Smooth muscle cell (in vitro differentiated cells): ENCODE measurements around the gene AQP9. TPM values are rescaled to one million over a fixed set of nuclear protein-coding genes. Genes with fewer than 3 reads are reported as not detected.
"Not testable (repeated sequence)": the region's sequence is repeated elsewhere in the genome, so short reads cannot be mapped to it uniquely, and the experiment has no call there.

Experiments
- DNase-seq: peaks from one replicate; lab custom pipeline; 2025; ENCODE audit not compliant: unreplicated experiment; lab: John Stamatoyannopoulos, UW
- H2AFZ ChIP-seq: fragments of 200-600 bp; sonication (generic); 2 replicates; pipeline ENCODE4 v1.6.0; 2016; ENCODE audit warnings: antibody characterized with exemption, low read depth, mild to moderate bottlenecking
- H3F3A ChIP-seq: fragments of 200-600 bp; sonication (generic); 2 replicates; pipeline ENCODE4 v1.6.0; 2017; ENCODE audit warnings: antibody characterized with exemption, low read depth
- H3K27ac ChIP-seq: fragments of 200-600 bp; sonication (generic); 2 replicates; pipeline ENCODE4 v1.5.1; 2016; ENCODE audit warnings: low read depth, mild to moderate bottlenecking
- H3K27me3 ChIP-seq: fragments of 200-600 bp; sonication (generic); 2 replicates; pipeline ENCODE4 v1.6.1; 2016; ENCODE audit warnings: low read depth, mild to moderate bottlenecking
- H3K36me3 ChIP-seq: fragments of 200-600 bp; sonication (generic); 2 replicates; pipeline ENCODE4 v1.5.1; 2016; ENCODE audit warnings: low read depth
- H3K4me1 ChIP-seq: fragments of 200-600 bp; sonication (generic); 2 replicates; pipeline ENCODE4 v1.5.1; 2016; ENCODE audit warnings: low read depth
- H3K4me2 ChIP-seq: fragments of 200-600 bp; sonication (generic); 2 replicates; pipeline ENCODE4 v1.6.0; 2016; ENCODE audit warnings: mild to moderate bottlenecking
- H3K4me3 ChIP-seq: fragments of 200-600 bp; sonication (generic); 2 replicates; pipeline ENCODE4 v1.5.1; 2016; ENCODE audit warnings: mild to moderate bottlenecking
- H3K79me2 ChIP-seq: fragments of 200-600 bp; sonication (generic); 2 replicates; pipeline ENCODE4 v1.6.0; 2016; ENCODE audit warnings: low read depth, mild to moderate bottlenecking
- H3K9ac ChIP-seq: fragments of 200-600 bp; sonication (generic); 2 replicates; pipeline ENCODE4 v1.6.0; 2016; ENCODE audit warnings: low read depth
- H3K9me3 ChIP-seq: fragments of 200-600 bp; sonication (generic); replicated peaks from 2 replicates; pipeline ENCODE4 v1.5.1; 2016; ENCODE audit warnings: low read depth
- H4K20me1 ChIP-seq: fragments of 200-600 bp; sonication (generic); 2 replicates; pipeline ENCODE4 v1.6.0; 2016; ENCODE audit warnings: low read depth
- WGBS: methylation state at CpG from one replicate; pipeline ENCODE4 v1.1.7; 2016; ENCODE audit warnings: low lambda C conversion rate; 5-methylcytosine and 5-hydroxymethylcytosine counted together
- polyA plus RNA-seq: library from polyadenylated mRNA; unstranded; fragments of >200 nt; fragmentation: Nextera tagmentation; extraction: Ambion mirVana; gene quantifications from 2 replicates; pipeline ENCODE4 v1.2.1, GENCODE V29; 2016
- total RNA-seq: library from RNA; depleted of rRNA; stranded (reverse); fragments of >200 nt; gene quantifications from 2 replicates; pipeline ENCODE4 v1.2.3, GENCODE V29; 2014
- TF ChIP-seq, protein P1 (sequence below): fragments of 200-600 bp; sonication (generic); IDR thresholded peaks from 2 replicates; pipeline ENCODE4 v1.5.1; 2017; ENCODE audit warnings: borderline replicate concordance, mild to moderate bottlenecking, antibody characterized with exemption; ENCODE audit not compliant: insufficient read depth, poor library complexity, severe bottlenecking

Gene AQP9
- total and polyA plus RNA-seq, 2 experiments from 2014 or later, result 1.5 TPM; not detected in 1

- TF ChIP-seq, protein P1, sequence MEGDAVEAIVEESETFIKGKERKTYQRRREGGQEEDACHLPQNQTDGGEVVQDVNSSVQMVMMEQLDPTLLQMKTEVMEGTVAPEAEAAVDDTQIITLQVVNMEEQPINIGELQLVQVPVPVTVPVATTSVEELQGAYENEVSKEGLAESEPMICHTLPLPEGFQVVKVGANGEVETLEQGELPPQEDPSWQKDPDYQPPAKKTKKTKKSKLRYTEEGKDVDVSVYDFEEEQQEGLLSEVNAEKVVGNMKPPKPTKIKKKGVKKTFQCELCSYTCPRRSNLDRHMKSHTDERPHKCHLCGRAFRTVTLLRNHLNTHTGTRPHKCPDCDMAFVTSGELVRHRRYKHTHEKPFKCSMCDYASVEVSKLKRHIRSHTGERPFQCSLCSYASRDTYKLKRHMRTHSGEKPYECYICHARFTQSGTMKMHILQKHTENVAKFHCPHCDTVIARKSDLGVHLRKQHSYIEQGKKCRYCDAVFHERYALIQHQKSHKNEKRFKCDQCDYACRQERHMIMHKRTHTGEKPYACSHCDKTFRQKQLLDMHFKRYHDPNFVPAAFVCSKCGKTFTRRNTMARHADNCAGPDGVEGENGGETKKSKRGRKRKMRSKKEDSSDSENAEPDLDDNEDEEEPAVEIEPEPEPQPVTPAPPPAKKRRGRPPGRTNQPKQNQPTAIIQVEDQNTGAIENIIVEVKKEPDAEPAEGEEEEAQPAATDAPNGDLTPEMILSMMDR, result no peak
- Histone ChIP-seq H3K79me2 (no peaks in the 10 kb centered on the region), H3K9ac (no peak overlapping the region), H3K9me3 (no peaks in the 10 kb centered on the region), H3K27ac (no peak overlapping the region), H3K36me3 (no peaks in the 10 kb centered on the region), H2AFZ (no peak overlapping the region), H3K4me3 (no peak overlapping the region), H3K27me3 (no peaks in the 10 kb centered on the region), H3F3A (no peaks in the 10 kb centered on the region), H4K20me1 (no peaks in the 10 kb centered on the region), H3K4me1 (no peaks in the 10 kb centered on the region), H3K4me2 (no peak overlapping the region)
- WGBS, result 77% methylated on average over 1 of the region's 1 CpG
- no peak for DNase-seq
Measured at GRCh38 chr15:58185439-58185838, 47.3 kb downstream of the AQP9 start.

- 88% methylated on average over 8 of the region's 8 CpGs for WGBS
- no peaks in the 10 kb centered on the region for H4K20me1 ChIP-seq
- no peak overlapping the region for H3K27ac ChIP-seq
- no peak overlapping the region for H2AFZ ChIP-seq
- H3F3A ChIP-seq, result no peaks in the 10 kb centered on the region
- TF ChIP-seq, protein P1, result no peak
- DNase-seq, result no peak
- no peaks in the 10 kb centered on the region for H3K27me3 ChIP-seq
- H3K4me3 ChIP-seq, result no peak overlapping the region
- no peaks in the 10 kb centered on the region for H3K4me1 ChIP-seq
- H3K36me3 ChIP-seq, result no peaks in the 10 kb centered on the region
- H3K9ac ChIP-seq, result no peak overlapping the region
- no peaks in the 10 kb centered on the region for H3K9me3 ChIP-seq
- no peak overlapping the region for H3K4me2 ChIP-seq
- H3K79me2 ChIP-seq, result no peaks in the 10 kb centered on the region
Measured at GRCh38 chr15:58189148-58189811, 51.1 kb downstream of the AQP9 start.

GRCh38 chr15:58190419-58190818, 52.2 kb downstream of the AQP9 start:
- no peak overlapping the region for H2AFZ ChIP-seq
- DNase-seq, result no peak

GRCh38 chr15:58193636-58194035, 55.5 kb downstream of the AQP9 start:
- H3K36me3 ChIP-seq, H3K79me2 ChIP-seq, H4K20me1 ChIP-seq, H3K9me3 ChIP-seq, H3K27me3 ChIP-seq, H3K4me3 ChIP-seq, H3K4me1 ChIP-seq, H3F3A ChIP-seq, H3K27ac ChIP-seq, H2AFZ ChIP-seq, DNase-seq, H3K9ac ChIP-seq, H3K4me2 ChIP-seq: not testable (repeated sequence)
- WGBS, result 76% methylated on average over 9 of the region's 9 CpGs

More at GRCh38 chr15:58190419-58190818, 52.2 kb downstream of the AQP9 start:
- no peak overlapping the region for H3K4me3 ChIP-seq
- TF ChIP-seq, protein P1, result no peak
- no peaks in the 10 kb centered on the region for H3K79me2 ChIP-seq
- no peaks in the 10 kb centered on the region for H3K27me3 ChIP-seq
- H3K4me2 ChIP-seq, result no peak overlapping the region
- no peaks in the 10 kb centered on the region for H3F3A ChIP-seq
- WGBS, result 85% methylated on average over 4 of the region's 4 CpGs
- H4K20me1 ChIP-seq, result no peaks in the 10 kb centered on the region
- no peaks in the 10 kb centered on the region for H3K36me3 ChIP-seq
- H3K4me1 ChIP-seq, result no peaks in the 10 kb centered on the region
- H3K9ac ChIP-seq, result no peak overlapping the region
- no peaks in the 10 kb centered on the region for H3K9me3 ChIP-seq
- no peak overlapping the region for H3K27ac ChIP-seq
